Measurements from ENCODE around the gene CLEC4M.

DNA sequence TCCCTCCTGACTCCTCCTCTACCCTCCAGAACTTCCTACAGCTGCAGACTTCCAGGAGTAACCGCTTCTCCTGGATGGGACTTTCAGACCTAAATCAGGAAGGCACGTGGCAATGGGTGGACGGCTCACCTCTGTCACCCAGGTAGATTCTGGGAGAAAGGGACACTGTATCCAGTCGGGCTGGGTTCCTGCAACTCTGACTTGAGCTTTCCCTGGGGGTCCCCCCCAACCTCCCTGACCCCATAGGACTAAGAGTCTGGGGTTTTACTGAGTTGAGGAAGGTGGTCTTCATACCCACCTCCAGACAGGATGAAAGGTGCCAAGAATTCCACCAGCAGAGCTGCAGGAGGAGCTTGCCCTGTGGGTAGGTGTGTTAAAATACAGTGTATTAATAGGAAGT, 4.4 kb downstream of the CLEC4M start:
- TF ChIP-seq CTCF (IDR thresholded peaks at IDR 0.05) = no peak
- TF ChIP-seq ZFX (IDR thresholded peaks at IDR 0.05; ENCODE audit: borderline replicate concordance) = no peak
